HepG2 (cell line): ENCODE data around the gene FGGY. TPM values are rescaled to one million over a fixed set of nuclear protein-coding genes. Genes with fewer than 3 reads are reported as not detected.

Source experiments
- CEBPB ChIP-seq: IDR thresholded peaks from 2 replicates; pipeline ENCODE4 v1.6.1; 2011; ENCODE audit warnings: low read depth, low read length, improper control_type of control experiment, borderline replicate concordance
- CEBPG ChIP-seq: IDR thresholded peaks from 2 replicates; pipeline ENCODE4 v1.6.1; 2016
- CREB1 ChIP-seq, 2 experiments: fragments of 450-650 bp in 1 of 2; IDR thresholded peaks; 2 replicates each; pipeline ENCODE4 v1.6.1; 2016 to 2017; ENCODE audit warnings: control low read depth in 1 of 2, mild to moderate bottlenecking in 1 of 2, missing compliant biosample characterization in 1 of 2, missing genetic modification characterization in 1 of 2
- GATAD2A ChIP-seq: IDR thresholded peaks from 2 replicates; pipeline ENCODE4 v1.6.1; 2016
- ISL2 ChIP-seq: sonication (generic); formaldehyde crosslinking; IDR thresholded peaks from 2 replicates; pipeline ENCODE4 v1.5.0; 2020; ENCODE audit warnings: missing genetic modification reagents
- KLF13 ChIP-seq: sonication (generic); formaldehyde crosslinking; IDR thresholded peaks from 2 replicates; pipeline ENCODE4 v1.4.0; 2020; ENCODE audit warnings: mild to moderate bottlenecking, missing genetic modification reagents
- SP1 ChIP-seq, 2 experiments: fragments of 450-650 bp in 1 of 2; sonication (generic) in 1 of 2; formaldehyde crosslinking in 1 of 2; IDR thresholded peaks; 2 replicates each; pipeline versions ENCODE4 v1.4.0 to v1.6.1; 2016 to 2020; ENCODE audit warnings: missing genetic modification reagents in 1 of 2
- THAP11 ChIP-seq: IDR thresholded peaks from 2 replicates; pipeline ENCODE4 v1.6.1; 2016; ENCODE audit warnings: missing biosample characterization, missing genetic modification reagents
- ZFYVE20 ChIP-seq: sonication (generic); formaldehyde crosslinking; IDR thresholded peaks from 2 replicates; pipeline ENCODE4 v1.8.0; 2023; ENCODE audit warnings: low read depth, mild to moderate bottlenecking, moderate library complexity, missing genetic modification reagents, borderline replicate concordance
- ZNF558 ChIP-seq: sonication (generic); formaldehyde crosslinking; IDR thresholded peaks from 2 replicates; pipeline ENCODE4 v1.9.0; 2022; ENCODE audit warnings: mild to moderate bottlenecking, missing genetic modification reagents, borderline replicate concordance
- polyA plus RNA-seq, 8 experiments: library from polyadenylated mRNA; depleted of rRNA in 3 of 8; stranded (reverse) in 7 of 8; unstranded in 1 of 8; fragments of >200 nt; fragmentation: Illumina TruSeq in 4 of 8; extraction: Trizol in 4 of 8; gene quantifications; 2 replicates each; pipeline versions ENCODE4 v1.2.1 to v1.2.3, GENCODE V29; 2011 to 2016; ENCODE audit warnings: low read depth in 4 of 8, missing spikeins in 1 of 8, mixed read lengths in 1 of 8; ENCODE audit not compliant: insufficient read depth in 1 of 8
- total RNA-seq, 5 experiments: library from RNA; depleted of rRNA; stranded (reverse); fragments of >200 nt; fragmentation: Illumina TruSeq; extraction: Trizol; gene quantifications; 2 replicates each; pipeline ENCODE4 v1.2.3, GENCODE V29; 2016; ENCODE audit warnings: low read depth in 1 of 5
- TF ChIP-seq, protein P1 (sequence below): sonication (generic); formaldehyde crosslinking; IDR thresholded peaks from 2 replicates; pipeline ENCODE4 v1.4.0; 2020; ENCODE audit warnings: missing genetic modification reagents
- TF ChIP-seq, protein P2 (sequence below): sonication (generic); formaldehyde crosslinking; IDR thresholded peaks from 2 replicates; pipeline ENCODE4 v1.5.0; 2020; ENCODE audit warnings: mild to moderate bottlenecking, missing genetic modification reagents, borderline replicate concordance
- TF ChIP-seq, protein P3 (sequence below): sonication (generic); formaldehyde crosslinking; conservative IDR thresholded peaks from 2 replicates; pipeline ENCODE4 v1.4.0; 2020; ENCODE audit warnings: mild to moderate bottlenecking, missing genetic modification reagents, moderate library complexity
- TF ChIP-seq, protein P4 (sequence below): IDR thresholded peaks from 2 replicates; pipeline ENCODE4 v1.6.1; 2016; ENCODE audit warnings: missing compliant biosample characterization, missing genetic modification reagents, borderline replicate concordance

The FGGY gene
- total and polyA plus RNA-seq, 2 of the 13 experiments (the other 11 are each of a cell fraction or from before 2014, with no cell fraction given) = 15.7 to 27.5 TPM

DNA sequence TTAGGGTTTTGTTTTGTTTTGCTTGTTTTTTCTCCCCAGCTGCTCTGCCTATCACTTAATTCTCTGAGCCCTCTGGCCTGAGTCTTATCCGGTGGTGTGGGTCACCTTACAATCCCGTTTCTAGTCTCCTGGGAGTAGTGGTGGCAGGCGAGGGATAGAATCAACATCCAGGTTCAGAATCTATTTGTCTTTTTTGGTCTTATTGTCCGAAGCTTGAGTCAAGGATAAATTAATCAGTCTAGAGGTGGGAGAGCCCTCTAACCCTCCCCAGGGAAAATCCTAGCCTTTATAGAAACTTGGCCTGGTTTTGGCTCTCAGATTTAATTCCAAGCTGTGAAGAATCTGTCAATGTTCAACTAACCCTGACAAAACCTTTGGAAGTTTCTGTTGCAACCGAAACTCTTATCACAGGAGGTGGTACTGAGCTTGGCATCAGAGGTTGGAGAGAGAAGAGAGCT lies 246.3 kb downstream of the FGGY start (continued):
- TF ChIP-seq, protein P1, sequence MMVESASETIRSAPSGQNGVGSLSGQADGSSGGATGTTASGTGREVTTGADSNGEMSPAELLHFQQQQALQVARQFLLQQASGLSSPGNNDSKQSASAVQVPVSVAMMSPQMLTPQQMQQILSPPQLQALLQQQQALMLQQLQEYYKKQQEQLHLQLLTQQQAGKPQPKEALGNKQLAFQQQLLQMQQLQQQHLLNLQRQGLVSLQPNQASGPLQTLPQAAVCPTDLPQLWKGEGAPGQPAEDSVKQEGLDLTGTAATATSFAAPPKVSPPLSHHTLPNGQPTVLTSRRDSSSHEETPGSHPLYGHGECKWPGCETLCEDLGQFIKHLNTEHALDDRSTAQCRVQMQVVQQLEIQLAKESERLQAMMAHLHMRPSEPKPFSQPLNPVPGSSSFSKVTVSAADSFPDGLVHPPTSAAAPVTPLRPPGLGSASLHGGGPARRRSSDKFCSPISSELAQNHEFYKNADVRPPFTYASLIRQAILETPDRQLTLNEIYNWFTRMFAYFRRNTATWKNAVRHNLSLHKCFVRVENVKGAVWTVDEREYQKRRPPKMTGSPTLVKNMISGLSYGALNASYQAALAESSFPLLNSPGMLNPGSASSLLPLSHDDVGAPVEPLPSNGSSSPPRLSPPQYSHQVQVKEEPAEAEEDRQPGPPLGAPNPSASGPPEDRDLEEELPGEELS (CRISPR knock-in tag) = 0 out of 2 replicates have a peak, but pooled peaks have one; percentile 15
- TF ChIP-seq ZFYVE20 (CRISPR knock-in tag) (no peak), ZNF558 (CRISPR knock-in tag) (no peak), CREB1 (IDR thresholded peaks at IDR 0.05) (no peak), CREB1 (CRISPR knock-in tag; IDR thresholded peaks at IDR 0.05) (peak; percentile 47; the same call in 1 of the 2 replicates), THAP11 (CRISPR knock-in tag) (peak; percentile 47; the same call in 1 of the 2 replicates), SP1 (IDR thresholded peaks at IDR 0.05) (no peak), SP1 (CRISPR knock-in tag; IDR thresholded peaks at IDR 0.05) (no peak), CEBPG (peak; percentile 66), CEBPB (peak; percentile 66), ISL2 (CRISPR knock-in tag) (no peak), KLF13 (CRISPR knock-in tag) (no peak), GATAD2A (CRISPR knock-in tag) (peak; percentile 58)
- TF ChIP-seq, protein P2, sequence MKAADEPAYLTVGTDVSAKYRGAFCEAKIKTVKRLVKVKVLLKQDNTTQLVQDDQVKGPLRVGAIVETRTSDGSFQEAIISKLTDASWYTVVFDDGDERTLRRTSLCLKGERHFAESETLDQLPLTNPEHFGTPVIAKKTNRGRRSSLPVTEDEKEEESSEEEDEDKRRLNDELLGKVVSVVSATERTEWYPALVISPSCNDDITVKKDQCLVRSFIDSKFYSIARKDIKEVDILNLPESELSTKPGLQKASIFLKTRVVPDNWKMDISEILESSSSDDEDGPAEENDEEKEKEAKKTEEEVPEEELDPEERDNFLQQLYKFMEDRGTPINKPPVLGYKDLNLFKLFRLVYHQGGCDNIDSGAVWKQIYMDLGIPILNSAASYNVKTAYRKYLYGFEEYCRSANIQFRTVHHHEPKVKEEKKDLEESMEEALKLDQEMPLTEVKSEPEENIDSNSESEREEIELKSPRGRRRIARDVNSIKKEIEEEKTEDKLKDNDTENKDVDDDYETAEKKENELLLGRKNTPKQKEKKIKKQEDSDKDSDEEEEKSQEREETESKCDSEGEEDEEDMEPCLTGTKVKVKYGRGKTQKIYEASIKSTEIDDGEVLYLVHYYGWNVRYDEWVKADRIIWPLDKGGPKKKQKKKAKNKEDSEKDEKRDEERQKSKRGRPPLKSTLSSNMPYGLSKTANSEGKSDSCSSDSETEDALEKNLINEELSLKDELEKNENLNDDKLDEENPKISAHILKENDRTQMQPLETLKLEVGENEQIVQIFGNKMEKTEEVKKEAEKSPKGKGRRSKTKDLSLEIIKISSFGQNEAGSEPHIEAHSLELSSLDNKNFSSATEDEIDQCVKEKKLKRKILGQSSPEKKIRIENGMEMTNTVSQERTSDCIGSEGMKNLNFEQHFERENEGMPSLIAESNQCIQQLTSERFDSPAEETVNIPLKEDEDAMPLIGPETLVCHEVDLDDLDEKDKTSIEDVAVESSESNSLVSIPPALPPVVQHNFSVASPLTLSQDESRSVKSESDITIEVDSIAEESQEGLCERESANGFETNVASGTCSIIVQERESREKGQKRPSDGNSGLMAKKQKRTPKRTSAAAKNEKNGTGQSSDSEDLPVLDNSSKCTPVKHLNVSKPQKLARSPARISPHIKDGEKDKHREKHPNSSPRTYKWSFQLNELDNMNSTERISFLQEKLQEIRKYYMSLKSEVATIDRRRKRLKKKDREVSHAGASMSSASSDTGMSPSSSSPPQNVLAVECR (CRISPR knock-in tag) = no peak
- TF ChIP-seq, protein P3, sequence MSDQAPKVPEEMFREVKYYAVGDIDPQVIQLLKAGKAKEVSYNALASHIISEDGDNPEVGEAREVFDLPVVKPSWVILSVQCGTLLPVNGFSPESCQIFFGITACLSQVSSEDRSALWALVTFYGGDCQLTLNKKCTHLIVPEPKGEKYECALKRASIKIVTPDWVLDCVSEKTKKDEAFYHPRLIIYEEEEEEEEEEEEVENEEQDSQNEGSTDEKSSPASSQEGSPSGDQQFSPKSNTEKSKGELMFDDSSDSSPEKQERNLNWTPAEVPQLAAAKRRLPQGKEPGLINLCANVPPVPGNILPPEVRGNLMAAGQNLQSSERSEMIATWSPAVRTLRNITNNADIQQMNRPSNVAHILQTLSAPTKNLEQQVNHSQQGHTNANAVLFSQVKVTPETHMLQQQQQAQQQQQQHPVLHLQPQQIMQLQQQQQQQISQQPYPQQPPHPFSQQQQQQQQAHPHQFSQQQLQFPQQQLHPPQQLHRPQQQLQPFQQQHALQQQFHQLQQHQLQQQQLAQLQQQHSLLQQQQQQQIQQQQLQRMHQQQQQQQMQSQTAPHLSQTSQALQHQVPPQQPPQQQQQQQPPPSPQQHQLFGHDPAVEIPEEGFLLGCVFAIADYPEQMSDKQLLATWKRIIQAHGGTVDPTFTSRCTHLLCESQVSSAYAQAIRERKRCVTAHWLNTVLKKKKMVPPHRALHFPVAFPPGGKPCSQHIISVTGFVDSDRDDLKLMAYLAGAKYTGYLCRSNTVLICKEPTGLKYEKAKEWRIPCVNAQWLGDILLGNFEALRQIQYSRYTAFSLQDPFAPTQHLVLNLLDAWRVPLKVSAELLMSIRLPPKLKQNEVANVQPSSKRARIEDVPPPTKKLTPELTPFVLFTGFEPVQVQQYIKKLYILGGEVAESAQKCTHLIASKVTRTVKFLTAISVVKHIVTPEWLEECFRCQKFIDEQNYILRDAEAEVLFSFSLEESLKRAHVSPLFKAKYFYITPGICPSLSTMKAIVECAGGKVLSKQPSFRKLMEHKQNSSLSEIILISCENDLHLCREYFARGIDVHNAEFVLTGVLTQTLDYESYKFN (CRISPR knock-in tag) = peak; percentile 59
- TF ChIP-seq, protein P4, sequence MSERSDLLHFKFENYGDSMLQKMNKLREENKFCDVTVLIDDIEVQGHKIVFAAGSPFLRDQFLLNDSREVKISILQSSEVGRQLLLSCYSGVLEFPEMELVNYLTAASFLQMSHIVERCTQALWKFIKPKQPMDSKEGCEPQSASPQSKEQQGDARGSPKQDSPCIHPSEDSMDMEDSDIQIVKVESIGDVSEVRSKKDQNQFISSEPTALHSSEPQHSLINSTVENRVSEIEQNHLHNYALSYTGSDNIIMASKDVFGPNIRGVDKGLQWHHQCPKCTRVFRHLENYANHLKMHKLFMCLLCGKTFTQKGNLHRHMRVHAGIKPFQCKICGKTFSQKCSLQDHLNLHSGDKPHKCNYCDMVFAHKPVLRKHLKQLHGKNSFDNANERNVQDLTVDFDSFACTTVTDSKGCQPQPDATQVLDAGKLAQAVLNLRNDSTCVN (CRISPR knock-in tag) = no peak
